ENCODE results near the gene AKAIN1. TPM values are rescaled to one million over a fixed set of nuclear protein-coding genes. Genes with fewer than 3 reads are reported as not detected.
A peak's percentile ranks its signal among the peaks of the same experiment; 100 is the strongest.

The AKAIN1 gene, protein sequence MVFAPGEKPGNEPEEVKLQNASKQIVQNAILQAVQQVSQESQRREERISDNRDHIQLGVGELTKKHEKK
- total RNA-seq = not detected
- long read RNA-seq = 0 reads

- DNase-seq (ENCODE audit: missing footprints) = peak; percentile 56
- ATAC-seq = peak; percentile 88
- intact Hi-C loops (cut with DNase I) = no loop called here
Observed at GRCh38 chr18:5197032-5197434, at the start of gene AKAIN1. Gene AKAIN1, minus strand, starts transcription at chr18:5197257. Its CDS starts 204 bp downstream, at chr18:5197053.

DNA sequence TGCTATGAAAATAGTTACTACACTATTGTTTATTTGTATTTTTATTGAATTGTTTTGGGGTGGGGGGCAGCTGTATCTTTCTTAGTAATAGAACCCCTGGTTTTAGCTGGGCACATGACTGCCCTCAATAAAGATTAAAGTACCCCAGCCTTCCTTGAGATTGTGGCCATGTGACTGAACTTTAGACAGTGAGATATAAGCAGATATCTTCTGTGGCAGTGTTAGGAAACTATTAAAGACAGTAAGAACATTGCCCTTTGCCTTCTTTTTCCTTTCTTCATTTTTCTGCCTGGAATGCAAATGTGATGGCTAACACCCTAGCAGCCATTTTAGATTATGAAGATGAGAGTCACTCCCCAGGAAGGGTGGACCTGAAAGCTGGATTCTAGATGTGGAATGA, 47.9 kb upstream of the AKAIN1 start:
- ATAC-seq (no peak), DNase-seq (ENCODE audit: missing footprints) (no peak)
- intact Hi-C loops (cut with DNase I) = no loop called here

- intact Hi-C loops (cut with DNase I) = no loop called here
- DNase-seq (ENCODE audit: missing footprints) = no peak
- no peak for ATAC-seq
Observed at GRCh38 chr18:5239447-5239846, 42.4 kb upstream of the AKAIN1 start.

GRCh38 chr18:5238371-5238976, 41.4 kb upstream of the AKAIN1 start:
- ATAC-seq (peak; percentile 59), DNase-seq (ENCODE audit: missing footprints) (peak; percentile 61)
- intact Hi-C loops (cut with DNase I) = loop anchor here (1.0 kb wide), 1 partner anchor 58 kb away; no protein-coding TSS in a partner anchor

DNA sequence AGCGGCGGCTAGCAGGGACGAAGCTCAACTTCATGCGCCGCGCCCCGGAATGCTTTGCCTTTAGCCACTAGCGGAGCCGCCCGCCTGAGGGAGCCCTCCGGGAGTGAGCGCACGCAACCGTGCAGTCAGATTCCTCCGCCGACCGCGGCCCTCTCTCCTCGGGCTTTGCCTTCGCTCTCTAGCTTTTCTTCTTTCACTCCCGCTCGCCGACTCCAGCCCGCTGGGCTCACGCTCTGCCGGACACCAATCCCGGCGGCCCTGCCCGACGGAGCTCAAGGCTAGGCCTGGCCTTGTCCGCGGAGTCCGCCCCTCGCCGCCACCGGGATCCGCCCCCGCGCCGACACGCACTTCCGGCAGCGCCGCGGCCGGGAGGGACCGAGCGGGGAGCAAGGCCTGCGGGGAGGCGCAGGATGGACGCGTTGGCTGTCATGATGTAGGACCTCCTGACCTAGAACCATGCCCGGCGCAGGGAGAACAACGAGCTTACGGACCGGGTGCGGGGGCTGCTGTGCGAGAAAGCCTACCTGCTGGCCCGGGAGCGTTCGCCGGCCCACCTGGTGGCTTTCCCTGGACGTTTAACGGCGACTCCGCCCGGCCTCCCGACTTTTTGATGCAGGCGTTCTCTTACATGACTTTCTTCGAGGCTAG, 40.8 kb upstream of the AKAIN1 start:
- intact Hi-C loops (cut with DNase I) = loop anchor here (1.0 kb wide), 1 partner anchor 58 kb away; no protein-coding TSS in a partner anchor
- peak; percentile 95 for DNase-seq (ENCODE audit: missing footprints)
- ATAC-seq = peak; percentile 99

- DNase-seq (ENCODE audit: missing footprints) = no peak
- ATAC-seq = peak; percentile 60
- intact Hi-C loops (cut with DNase I) = no loop called here
Observed at GRCh38 chr18:5237083-5237722, 40.1 kb upstream of the AKAIN1 start.

GRCh38 chr18:5214583-5215351, 17.7 kb upstream of the AKAIN1 start:
- DNase-seq (ENCODE audit: missing footprints) (no peak), ATAC-seq (no peak)
- intact Hi-C loops (cut with DNase I) = no loop called here

DNA sequence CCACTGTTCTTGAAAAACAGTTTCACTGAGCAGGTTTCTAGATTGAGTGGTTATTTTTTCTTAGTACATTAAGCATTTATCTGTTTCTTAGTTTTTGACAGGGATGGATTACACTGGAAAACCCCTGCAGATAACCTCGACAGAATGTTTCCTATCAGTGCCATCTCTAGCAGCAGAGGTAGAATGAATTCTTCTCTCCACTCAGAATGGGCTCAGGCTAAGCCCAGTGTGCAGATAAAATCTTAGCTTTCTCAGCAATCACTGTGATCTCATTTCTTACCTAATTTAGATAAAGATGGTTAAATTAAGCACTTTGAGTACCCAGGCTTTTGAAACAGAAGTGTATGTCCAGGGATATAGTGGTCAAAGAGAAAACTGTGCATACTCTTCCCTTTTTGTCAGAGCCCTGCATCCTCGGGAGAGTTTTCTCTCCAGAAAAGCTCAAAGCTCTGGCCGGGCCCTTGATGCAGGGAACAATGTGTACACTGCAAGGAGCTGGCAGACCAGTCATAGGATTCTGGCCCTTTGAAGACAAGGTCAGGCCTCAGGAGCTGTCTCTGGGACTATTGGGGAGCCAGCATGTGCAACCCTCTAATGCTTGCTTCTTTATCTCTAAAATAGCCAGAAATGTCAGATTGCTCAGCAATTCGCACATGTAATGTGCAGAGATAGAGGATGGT, 10.6 kb upstream of the AKAIN1 start:
- no peak for DNase-seq (ENCODE audit: missing footprints)
- intact Hi-C loops (cut with DNase I) = no loop called here
- ATAC-seq = no peak

DNA sequence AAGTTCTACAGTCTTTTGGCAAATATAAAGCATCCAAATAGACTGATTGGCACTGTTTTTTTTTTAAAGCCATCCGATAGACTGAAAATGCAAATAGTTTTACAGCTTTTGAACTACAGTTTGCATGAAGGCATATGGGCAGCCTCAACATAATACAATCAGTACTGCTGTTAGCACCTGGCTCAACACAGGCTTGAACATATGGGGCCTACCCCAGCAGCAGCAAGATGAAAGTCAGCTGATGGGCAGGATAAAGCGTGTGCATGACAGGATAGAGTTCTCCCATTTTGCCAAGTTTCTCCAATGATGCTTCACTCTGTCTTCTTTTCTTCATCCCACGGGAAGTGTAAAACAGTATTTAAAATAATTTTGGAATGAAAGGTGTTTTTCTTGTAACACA, 1.3 kb upstream of the AKAIN1 start:
- DNase-seq (ENCODE audit: missing footprints) = no peak
- intact Hi-C loops (cut with DNase I) = no loop called here
- ATAC-seq = no peak

DNA sequence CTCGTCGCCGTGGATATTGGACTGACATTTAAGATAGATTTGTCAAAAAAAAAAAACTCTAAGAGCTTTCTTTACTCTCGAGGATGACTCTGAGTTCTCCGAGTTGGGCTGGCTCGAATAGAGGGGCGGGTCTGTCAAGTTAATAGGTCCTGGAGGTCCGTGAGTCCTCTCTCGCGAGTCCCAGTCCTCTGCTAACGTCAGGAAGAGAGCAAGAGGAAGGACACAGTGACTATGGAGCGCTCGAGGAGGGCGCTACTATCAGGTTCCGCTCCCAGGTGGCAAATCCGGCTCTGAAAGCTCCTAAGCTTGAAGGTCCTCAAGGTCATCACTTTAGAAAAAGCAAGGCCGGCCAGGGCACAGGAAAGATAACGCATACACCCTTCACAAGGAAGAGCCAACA, 404 bp upstream of the AKAIN1 start:
- DNase-seq (ENCODE audit: missing footprints) = no peak
- no peak for ATAC-seq
- intact Hi-C loops (cut with DNase I) = no loop called here

GRCh38 chr18:5196253-5197031, 615 bp downstream of the AKAIN1 start:
- DNase-seq (ENCODE audit: missing footprints) = peak; percentile 44
- ATAC-seq = peak; percentile 28
- intact Hi-C loops (cut with DNase I) = no loop called here

GRCh38 chr18:5195656-5196055, 1.4 kb downstream of the AKAIN1 start:
- intact Hi-C loops (cut with DNase I) = no loop called here
- ATAC-seq = no peak
- no peak for DNase-seq (ENCODE audit: missing footprints)

DNA sequence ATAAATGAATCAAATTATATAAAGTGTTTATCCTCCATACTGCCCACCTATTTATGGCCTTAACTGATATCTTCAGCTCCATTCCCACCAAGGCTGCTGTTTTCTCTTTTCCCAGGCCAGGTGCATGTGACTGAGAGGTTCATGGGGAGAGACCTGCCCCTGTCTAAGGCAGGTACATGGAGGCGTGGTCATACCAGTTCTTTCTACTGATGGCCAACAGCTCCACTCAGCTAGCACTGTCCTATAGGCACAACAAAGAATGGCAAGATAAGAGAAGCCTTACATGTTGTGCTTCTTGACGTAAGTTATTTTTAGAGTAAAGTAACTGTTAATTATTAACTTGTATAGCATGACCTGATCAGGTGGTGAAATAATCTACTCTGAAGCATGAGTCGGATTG, 16.8 kb downstream of the AKAIN1 start:
- ATAC-seq (no peak), DNase-seq (ENCODE audit: missing footprints) (no peak)

DNA sequence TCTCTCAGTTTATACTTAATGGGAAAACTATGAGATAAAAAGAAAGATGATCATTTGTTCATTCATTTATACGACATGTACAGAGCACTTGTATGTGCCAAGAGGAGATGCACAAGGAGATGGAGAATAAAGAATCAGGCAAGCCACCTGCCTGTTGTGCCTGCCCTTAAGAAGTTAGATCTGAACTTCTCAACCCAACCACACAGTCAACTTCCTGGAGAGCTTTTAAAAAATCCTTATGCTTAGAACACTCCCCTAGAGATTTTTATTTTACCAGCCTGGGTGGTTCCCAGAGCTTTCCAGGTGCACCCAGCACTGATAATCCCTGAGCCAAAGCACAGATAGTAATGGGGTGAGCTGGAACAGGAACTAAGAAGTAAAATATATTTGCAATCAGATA, 18.5 kb downstream of the AKAIN1 start:
- ATAC-seq = no peak

More for the DNA sequence above, 16.8 kb downstream of the AKAIN1 start:
- intact Hi-C loops (cut with DNase I) = no loop called here

GRCh38 chr18:5175378-5175777, 21.7 kb downstream of the AKAIN1 start:
- ATAC-seq (no peak), DNase-seq (ENCODE audit: missing footprints) (no peak)
- intact Hi-C loops (cut with DNase I) = no loop called here

More for the DNA sequence above, 18.5 kb downstream of the AKAIN1 start:
- DNase-seq (ENCODE audit: missing footprints) = no peak
- intact Hi-C loops (cut with DNase I) = no loop called here

GRCh38 chr18:5173646-5174045, 23.4 kb downstream of the AKAIN1 start:
- intact Hi-C loops (cut with DNase I) = no loop called here
- ATAC-seq (no peak), DNase-seq (ENCODE audit: missing footprints) (no peak)

DNA sequence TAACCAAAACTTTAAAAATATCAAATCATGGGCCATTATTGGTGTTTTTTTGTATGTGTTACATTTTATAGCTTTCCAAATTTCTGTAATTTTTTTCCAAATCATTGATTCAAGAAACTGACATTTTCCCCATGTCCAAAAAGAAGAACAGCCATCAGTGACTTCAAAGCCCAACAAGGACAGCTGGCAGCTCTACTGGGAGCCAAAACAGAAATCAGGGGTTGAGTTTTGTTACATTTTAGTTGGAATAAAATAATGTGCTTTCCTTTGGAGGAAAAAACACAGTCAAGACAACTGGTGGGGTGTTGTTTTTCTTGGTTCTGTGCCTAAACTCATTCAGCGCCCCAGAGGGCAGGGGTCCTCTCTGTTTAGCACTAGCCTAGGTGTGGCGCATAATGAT, 23.8 kb downstream of the AKAIN1 start:
- intact Hi-C loops (cut with DNase I) = no loop called here
- DNase-seq (ENCODE audit: missing footprints) (no peak), ATAC-seq (no peak)

- intact Hi-C loops (cut with DNase I) = no loop called here
- DNase-seq (ENCODE audit: missing footprints) (no peak), ATAC-seq (no peak)
Observed at GRCh38 chr18:5167831-5168230, 29.2 kb downstream of the AKAIN1 start.
